Hematopoietic multipotent progenitor cell treated with erythropoietin and hydrocortisone succinate and interleukin-3 and kit ligand, for 6 days (in vitro differentiated cells): Measurements from ENCODE around the gene UBN2.
"Not testable (repeated sequence)": the region's sequence is repeated elsewhere in the genome, so short reads cannot be mapped to it uniquely, and the experiment has no call there.

Experiments used
- DNase-seq: peaks from one replicate; pipeline ENCODE4 v3.0.0-alpha.2; 2015

The UBN2 gene

DNA sequence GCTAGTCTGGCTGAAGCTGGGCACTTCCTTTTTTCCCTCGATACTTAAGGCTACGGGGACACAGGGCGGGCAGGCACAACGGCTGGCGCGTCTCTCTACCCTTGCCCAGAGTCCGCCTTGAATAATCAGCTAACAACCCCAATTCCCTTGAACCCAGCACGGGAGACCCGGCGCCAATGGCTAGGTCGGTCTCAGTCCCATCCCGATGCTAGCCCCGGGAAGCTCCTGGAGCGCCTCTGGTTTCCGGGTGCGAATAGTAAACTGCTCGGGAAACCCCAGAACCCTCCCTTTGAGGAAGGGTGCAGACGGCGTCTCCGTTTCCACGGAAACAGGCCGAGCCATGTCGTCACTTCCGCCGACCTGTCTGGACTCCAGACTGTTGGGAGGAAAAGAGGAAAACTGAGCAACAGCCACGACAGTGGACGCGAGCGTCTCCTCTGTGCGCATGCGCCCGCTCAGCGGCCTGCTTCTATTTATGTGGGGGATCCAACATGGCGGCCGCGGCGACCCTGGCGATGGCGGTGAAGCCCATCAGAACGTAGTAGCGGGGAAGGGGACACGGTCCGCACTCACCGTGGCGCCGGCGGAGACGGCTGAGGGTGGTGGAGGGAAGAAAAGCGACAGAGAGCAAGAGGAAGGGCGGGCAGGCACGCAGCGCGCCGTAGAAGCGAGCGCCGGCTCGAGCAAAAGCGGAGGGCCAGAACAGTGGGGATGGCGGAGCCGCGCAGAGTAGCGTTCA is at the start of gene UBN2:
TSS of gene UBN2 (plus strand) at position 464 of the 739 bp plus-strand sequence. CDS start at position 712, 248 bp downstream.
- DNase-seq, result peak; percentile 99

- peak; percentile 36 for DNase-seq
Measured at GRCh38 chr7:139181404-139181803, 49.6 kb upstream of the UBN2 start.

GRCh38 chr7:139182363-139182762 is 48.7 kb upstream of the UBN2 start:
- DNase-seq, result no peak

DNA sequence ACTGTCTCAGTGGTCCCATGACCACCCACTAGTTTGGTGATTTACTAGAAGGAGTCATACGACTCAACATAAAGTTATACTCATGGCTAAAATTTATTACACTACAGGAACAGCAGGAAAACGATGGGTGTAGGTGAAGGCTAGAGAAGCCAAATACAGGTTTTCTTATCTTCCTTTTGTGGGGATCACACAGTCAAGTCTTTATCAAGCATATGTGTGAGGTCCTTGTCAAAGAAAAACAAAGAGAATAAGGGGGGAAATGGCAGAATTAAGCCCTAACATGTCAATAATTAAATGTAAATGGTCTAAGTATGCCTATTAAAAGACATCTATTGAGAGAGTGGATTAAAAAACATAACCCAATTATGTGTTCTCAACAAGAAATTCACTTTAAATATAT is 47.8 kb upstream of the UBN2 start:
- peak; percentile 49 for DNase-seq

DNA sequence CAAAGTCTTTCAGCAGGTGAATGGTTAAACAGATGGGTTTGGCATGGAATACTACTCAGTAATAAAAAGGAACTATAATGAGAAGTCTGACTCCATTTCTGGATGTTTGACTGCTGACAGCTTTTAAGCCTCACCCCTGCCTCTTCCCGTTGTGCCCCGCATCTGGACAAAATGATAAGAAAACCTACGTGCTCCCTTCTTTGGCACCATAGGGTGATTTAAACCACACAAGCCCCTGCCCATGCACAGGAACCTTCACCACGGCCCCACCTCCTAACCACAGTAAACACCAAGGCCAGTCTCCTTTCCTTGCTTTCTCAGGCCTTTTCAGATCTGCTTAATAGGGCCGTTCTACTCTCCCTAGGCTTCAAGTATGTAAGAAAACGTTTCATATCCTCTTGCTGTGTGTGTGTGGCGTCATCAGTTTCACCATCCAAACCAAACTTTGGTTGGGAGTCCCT is 47.1 kb upstream of the UBN2 start:
- DNase-seq, result peak; percentile 99

DNA sequence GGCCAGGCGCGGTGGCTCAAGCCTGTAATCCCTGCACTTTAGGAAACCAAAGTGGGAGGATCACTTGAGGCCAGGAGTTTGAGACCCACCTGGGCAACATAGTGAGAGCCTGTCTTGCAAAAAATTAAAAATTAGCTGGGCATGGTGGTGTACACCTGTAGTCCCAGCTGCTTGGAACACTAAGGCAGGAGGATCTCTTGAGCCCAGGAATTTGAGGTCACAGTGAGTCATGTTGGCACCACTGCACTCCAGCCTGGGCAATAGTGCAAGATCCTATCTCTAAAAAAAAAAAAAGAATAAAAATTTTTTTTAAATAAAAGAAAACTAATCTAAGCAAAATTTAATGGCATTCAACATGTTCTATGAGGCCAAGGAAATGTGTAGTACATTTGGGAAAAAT is 44.9 kb upstream of the UBN2 start:
- no peak for DNase-seq

DNA sequence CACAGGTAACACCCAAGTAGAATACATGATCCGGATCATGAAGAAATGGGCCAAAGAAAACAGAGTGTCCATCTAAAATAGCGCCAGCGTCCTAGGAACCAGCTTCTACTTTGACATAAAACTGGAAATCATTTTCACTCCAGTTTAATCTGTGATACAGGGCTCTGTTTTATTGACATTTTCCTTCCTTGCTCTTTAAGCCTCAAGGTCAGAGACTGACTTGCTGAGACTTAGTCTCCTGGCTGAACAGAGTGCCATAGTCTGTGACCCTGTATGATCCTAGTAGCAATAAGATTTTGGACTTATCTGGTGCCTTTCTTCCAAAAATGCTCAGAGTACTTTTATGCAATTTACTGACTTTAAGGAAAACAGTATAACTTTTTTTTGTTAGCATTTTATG is 41.7 kb upstream of the UBN2 start:
- no peak for DNase-seq

GRCh38 chr7:139192014-139192706 is 38.9 kb upstream of the UBN2 start:
- peak; percentile 27 for DNase-seq

- DNase-seq, result no peak
Measured at GRCh38 chr7:139200382-139200781, 30.7 kb upstream of the UBN2 start.

DNA sequence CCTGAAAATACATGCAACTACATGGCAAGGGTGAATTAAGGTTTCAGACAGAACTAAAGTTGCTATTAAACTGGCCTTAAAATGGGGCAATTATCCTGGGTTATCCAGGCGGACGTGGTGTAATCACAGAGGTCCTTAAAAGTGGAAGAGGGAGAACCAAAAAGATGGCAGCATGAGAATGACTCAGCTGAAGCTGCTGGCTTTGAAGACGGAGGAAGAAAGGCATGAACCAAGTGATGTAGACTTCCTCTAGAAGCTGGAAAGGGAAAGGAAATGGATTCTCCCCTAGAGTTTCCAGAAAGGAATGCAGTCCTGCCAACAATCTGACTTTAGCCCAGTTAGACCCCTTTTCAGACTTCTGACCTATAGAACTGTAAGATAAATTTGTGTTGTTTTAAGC is 27.0 kb upstream of the UBN2 start:
- no peak for DNase-seq

GRCh38 chr7:139205843-139206242 is 25.2 kb upstream of the UBN2 start:
- no peak for DNase-seq

DNA sequence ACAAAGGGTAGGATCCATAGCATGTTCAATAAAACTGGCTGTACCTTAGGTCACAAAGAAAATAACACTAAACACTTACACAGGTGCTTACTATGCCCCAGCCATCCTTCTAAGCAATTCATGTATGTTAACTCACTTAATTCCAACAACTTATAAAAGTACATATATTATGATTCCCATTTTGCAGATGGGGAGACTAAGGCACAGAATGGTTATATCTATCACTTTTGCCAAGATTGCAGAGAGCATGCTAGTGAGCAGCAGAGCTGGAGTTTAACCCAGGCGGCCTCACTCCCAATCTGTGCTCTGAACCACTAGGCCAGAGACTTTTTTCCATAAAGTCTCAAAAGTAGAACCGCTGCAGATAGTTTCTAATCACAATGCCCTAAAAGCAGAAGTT is 18.9 kb upstream of the UBN2 start:
- DNase-seq, result no peak

DNA sequence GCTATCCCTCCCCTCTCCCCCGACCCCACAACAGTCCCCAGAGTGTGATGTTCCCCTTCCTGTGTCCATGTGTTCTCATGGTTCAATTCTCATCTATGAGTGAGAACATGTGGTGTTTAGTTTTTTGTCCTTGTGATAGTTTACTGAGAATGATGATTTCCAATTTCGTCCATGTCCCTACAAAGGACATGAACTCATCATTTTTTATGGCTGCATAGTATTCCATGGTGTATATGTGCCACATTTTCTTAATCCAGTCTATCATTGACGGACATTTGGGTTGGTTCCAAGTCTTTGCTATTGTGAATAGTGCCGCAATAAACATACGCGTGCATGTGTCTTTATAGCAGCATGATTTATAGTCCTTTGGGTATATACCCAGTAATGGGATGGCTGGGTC is 17.5 kb upstream of the UBN2 start:
- not testable (repeated sequence) for DNase-seq

DNA sequence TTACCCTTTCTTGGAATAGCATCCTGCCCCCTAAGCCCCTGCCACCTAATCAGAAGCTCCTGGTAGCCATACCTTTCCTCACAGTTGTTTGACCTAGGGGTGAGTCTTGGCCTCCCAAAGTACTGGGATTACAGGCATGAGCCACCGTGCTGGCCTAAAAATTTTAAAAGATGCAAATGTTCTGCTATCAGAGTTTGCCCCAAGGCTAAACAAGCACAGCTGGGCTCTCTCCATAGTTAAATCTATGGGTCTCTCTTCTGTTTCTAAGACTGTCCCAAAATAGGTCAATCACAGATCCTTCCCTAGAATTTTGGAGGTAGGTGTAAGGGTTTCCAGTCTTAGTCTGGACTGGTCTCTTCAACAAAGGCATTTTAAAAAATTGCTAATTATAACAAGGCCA is 12.9 kb upstream of the UBN2 start:
- DNase-seq, result no peak

DNA sequence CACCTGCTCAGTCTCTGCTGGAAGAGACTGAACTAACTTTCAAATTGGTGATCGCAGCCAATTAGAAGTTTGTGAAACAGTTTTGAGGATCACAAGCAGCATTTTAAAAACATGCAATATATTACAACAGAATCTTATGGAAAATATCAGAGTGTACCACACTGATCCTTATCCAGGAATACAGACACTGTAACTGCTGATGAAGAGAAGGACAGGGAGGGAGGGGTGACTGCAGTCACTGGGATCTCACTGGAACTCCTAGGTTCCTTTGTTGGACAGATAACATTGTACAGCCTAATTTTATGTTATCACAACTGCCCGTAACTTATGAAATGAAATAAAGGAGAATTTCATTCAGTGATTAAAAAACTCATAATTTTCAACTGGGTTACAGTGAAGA is 6.8 kb upstream of the UBN2 start:
- peak; percentile 82 for DNase-seq

DNA sequence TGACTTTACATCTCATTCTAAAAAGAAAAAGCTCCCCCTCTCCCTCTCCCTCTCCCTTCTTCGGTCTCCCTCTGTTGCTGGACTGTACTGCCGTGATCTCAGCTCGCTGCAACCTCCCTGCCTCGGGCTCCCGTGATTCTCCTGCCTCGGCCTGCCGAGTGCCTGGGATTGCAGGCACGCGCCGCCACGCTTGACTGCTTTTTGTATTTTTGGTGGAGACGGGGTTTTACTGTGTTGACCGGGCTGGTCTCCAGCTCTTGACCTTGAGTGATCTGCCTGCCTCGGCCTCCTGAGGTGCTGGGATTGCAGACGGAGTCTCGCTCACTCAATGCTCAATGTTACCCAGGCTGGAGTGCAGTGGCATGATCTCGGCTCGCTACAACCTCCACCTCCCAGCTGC is 6.2 kb upstream of the UBN2 start:
- not testable (repeated sequence) for DNase-seq

GRCh38 chr7:139225286-139226157 is 5.5 kb upstream of the UBN2 start:
- DNase-seq, result not testable (repeated sequence)

DNA sequence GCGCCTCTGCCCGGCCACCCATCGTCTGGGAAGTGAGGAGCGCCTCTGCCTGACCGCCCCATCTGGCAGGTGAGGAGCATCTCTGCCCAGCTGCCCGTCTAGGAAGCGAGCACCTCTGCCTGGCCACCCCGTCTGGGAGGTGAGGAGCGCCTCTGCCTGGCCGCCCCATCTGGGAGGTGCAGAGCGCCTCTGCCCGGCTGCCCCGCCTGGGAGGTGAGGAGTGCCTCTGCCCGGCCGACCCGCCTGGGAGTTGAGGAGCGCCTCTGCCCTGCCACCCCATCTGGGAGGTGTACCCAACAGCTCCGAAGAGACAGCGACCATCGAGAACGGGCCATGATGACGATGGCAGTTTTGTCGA is 4.9 kb upstream of the UBN2 start:
- DNase-seq, result not testable (repeated sequence)

DNA sequence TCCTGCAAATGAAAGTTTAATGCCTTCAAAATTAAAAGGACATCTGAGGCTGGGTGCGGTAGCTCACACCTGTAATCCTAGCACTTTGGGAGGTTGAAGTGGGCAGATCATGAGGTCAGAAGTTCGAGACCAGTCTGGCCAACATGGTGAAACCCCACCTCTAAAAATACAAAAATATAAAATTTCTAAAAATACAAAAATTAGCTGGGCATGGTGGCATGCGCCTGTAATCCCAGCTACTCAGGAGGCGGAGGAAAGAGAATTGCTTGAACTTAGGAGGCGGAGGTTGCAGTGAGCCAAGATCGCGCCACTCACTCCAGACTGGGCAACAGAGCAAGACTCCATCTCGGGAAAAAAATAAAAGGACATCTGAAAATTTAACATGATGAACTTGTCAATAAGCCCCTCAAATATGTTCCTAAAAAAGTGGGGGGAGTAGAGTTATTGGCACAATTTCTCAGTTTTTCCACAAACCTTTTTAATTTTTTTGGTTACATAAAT is 4.0 kb upstream of the UBN2 start:
- DNase-seq, result not testable (repeated sequence)

GRCh38 chr7:139230023-139230422 is 1.0 kb upstream of the UBN2 start:
- DNase-seq, result no peak

GRCh38 chr7:139230484-139230773 is 608 bp upstream of the UBN2 start:
- no peak for DNase-seq

- DNase-seq, result peak; percentile 58
Measured at GRCh38 chr7:139231513-139232376, 708 bp downstream of the UBN2 start.

- no peak for DNase-seq
Measured at GRCh38 chr7:139232377-139232717, 1.3 kb downstream of the UBN2 start.
